GM12801 (cell line): ENCODE results near the gene PRKAR1B.

Experiments
- CTCF ChIP-seq: IDR thresholded peaks from one replicate; pipeline ENCODE4 v1.5.1; 2011; ENCODE audit warnings: control low read depth; ENCODE audit not compliant: insufficient read length; ENCODE audit errors: extremely low read depth

Gene PRKAR1B

GRCh38 chr7:744854-745430 lies 17.9 kb upstream of the PRKAR1B start:
- no peak for TF ChIP-seq CTCF

GRCh38 chr7:742791-743190 lies 15.7 kb upstream of the PRKAR1B start:
- TF ChIP-seq CTCF: no peak

GRCh38 chr7:741850-742249 lies 14.8 kb upstream of the PRKAR1B start:
- TF ChIP-seq CTCF: no peak

- TF ChIP-seq CTCF: no peak
Measured at GRCh38 chr7:741191-741671, 14.2 kb upstream of the PRKAR1B start.

GRCh38 chr7:739983-740942 lies 13.2 kb upstream of the PRKAR1B start:
- TF ChIP-seq CTCF: no peak

GRCh38 chr7:739455-739982 lies 12.4 kb upstream of the PRKAR1B start:
- TF ChIP-seq CTCF: no peak

- TF ChIP-seq CTCF: no peak
Measured at GRCh38 chr7:738723-739454, 11.8 kb upstream of the PRKAR1B start.
